ENCODE data around the gene SPDEF.

SPDEF gene

GRCh38 chr6:34544052-34544604, 12.0 kb downstream of the SPDEF start:
- no peak overlapping the region for H3K27ac ChIP-seq
- intact Hi-C loops (cut with DNase I; ENCODE audit: low total_unique reads): no loop called here
- H3K4me1 ChIP-seq: peaks cover 0 to 23% (median 7%) of the 10 kb centered on the region in 4 donors
- no peak for TF ChIP-seq CTCF (IDR thresholded peaks at IDR 0.05)
- H3K27me3 ChIP-seq: no peaks in the 10 kb centered on the region
- H3K4me3 ChIP-seq: no peak overlapping the region
- no peaks in the 10 kb centered on the region for H3K36me3 ChIP-seq
- H3K9me3 ChIP-seq: no peaks in the 10 kb centered on the region
- no peak for DNase-seq

- intact Hi-C loops (cut with DNase I; ENCODE audit: low total_unique reads): no loop called here
- TF ChIP-seq CTCF (IDR thresholded peaks at IDR 0.05): no peak
- no peak overlapping the region for H3K4me3 ChIP-seq
- no peak for DNase-seq
- H3K27ac ChIP-seq: no peak overlapping the region
- H3K36me3 ChIP-seq: no peaks in the 10 kb centered on the region
- no peaks in the 10 kb centered on the region for H3K9me3 ChIP-seq
- peaks cover 0 to 28% (median 7%) of the 10 kb centered on the region in 4 donors for H3K4me1 ChIP-seq
- no peaks in the 10 kb centered on the region for H3K27me3 ChIP-seq
Observed at GRCh38 chr6:34543421-34543820, 12.7 kb downstream of the SPDEF start.

GRCh38 chr6:34540841-34541240, 15.3 kb downstream of the SPDEF start:
- Histone ChIP-seq H3K4me3 (no peak overlapping the region), H3K27ac (no peak overlapping the region), H3K9me3 (no peaks in the 10 kb centered on the region), H3K4me1 (peaks cover 0 to 14% (median 0%) of the 10 kb centered on the region in 4 donors), H3K27me3 (no peaks in the 10 kb centered on the region), H3K36me3 (no peaks in the 10 kb centered on the region)
- TF ChIP-seq CTCF (IDR thresholded peaks at IDR 0.05): no peak
- no peak for DNase-seq
- intact Hi-C loops (cut with DNase I; ENCODE audit: low total_unique reads): no loop called here

- intact Hi-C loops (cut with DNase I; ENCODE audit: low total_unique reads): no loop called here
- Histone ChIP-seq H3K27ac (no peak overlapping the region), H3K36me3 (no peaks in the 10 kb centered on the region), H3K27me3 (no peaks in the 10 kb centered on the region), H3K4me3 (no peak overlapping the region), H3K9me3 (no peaks in the 10 kb centered on the region), H3K4me1 (peaks cover 0 to 12% (median 0%) of the 10 kb centered on the region in 4 donors)
- no peak for TF ChIP-seq CTCF (IDR thresholded peaks at IDR 0.05)
- no peak for DNase-seq
Observed at GRCh38 chr6:34540222-34540621, 15.9 kb downstream of the SPDEF start.

GRCh38 chr6:34539181-34539580, 16.9 kb downstream of the SPDEF start:
- no peaks in the 10 kb centered on the region for H3K9me3 ChIP-seq
- intact Hi-C loops (cut with DNase I; ENCODE audit: low total_unique reads): no loop called here
- TF ChIP-seq CTCF (IDR thresholded peaks at IDR 0.05): no peak
- no peak overlapping the region for H3K27ac ChIP-seq
- no peak for DNase-seq
- no peak overlapping the region for H3K4me3 ChIP-seq
- peaks cover 0 to 12% (median 0%) of the 10 kb centered on the region in 4 donors for H3K4me1 ChIP-seq
- H3K36me3 ChIP-seq: no peaks in the 10 kb centered on the region
- H3K27me3 ChIP-seq: no peaks in the 10 kb centered on the region

- no peak for DNase-seq
- TF ChIP-seq CTCF (IDR thresholded peaks at IDR 0.05): no peak
- intact Hi-C loops (cut with DNase I; ENCODE audit: low total_unique reads): no loop called here
- H3K4me3 ChIP-seq: no peak overlapping the region
- H3K9me3 ChIP-seq: no peaks in the 10 kb centered on the region
- no peak overlapping the region for H3K27ac ChIP-seq
- no peaks in the 10 kb centered on the region for H3K27me3 ChIP-seq
- H3K4me1 ChIP-seq: peaks cover 0 to 9% (median 0%) of the 10 kb centered on the region in 4 donors
- H3K36me3 ChIP-seq: no peaks in the 10 kb centered on the region
Observed at GRCh38 chr6:34538581-34538980, 17.5 kb downstream of the SPDEF start.

Measured in tibial artery (tissue), 4 donors.